ENCODE results near the gene TTF2. TPM values are rescaled to one million over a fixed set of nuclear protein-coding genes. Genes with fewer than 3 reads are reported as not detected.

Gene TTF2
- total and polyA plus RNA-seq, 9 of the 15 experiments (the other 6 are each of a cell fraction or from before 2014, with no cell fraction given), result 9.4 to 71.1 (median 42.1) TPM

- TF ChIP-seq TAF1 (IDR thresholded peaks at IDR 0.05; ENCODE audit: control insufficient read depth, extremely low read depth, insufficient read depth, low read length, severe bottlenecking) (no peak), ZNF384 (IDR thresholded peaks at IDR 0.05; ENCODE audit: low read depth, low read length) (0 out of 2 replicates have a peak, but pooled peaks have one; percentile 13), ZFP30 (CRISPR knock-in tag; IDR thresholded peaks at IDR 0.05; ENCODE audit: borderline replicate concordance) (no peak), RAD21 (CRISPR knock-in tag; conservative IDR thresholded peaks at IDR 0.05 in 1 of 2, IDR thresholded peaks at IDR 0.05 in 1 of 2) (peak; percentile 95), CTCF (IDR thresholded peaks at IDR 0.05 in 2 of 3, conservative IDR thresholded peaks at IDR 0.05 in 1 of 3; ENCODE audit: insufficient read depth in 2 of 3, low read depth in 1 of 3, low read length in 3 of 3) (peak; percentile 79 to 90 (median 88)), TAF7 (tag; IDR thresholded peaks at IDR 0.05) (no peak), SMC3 (conservative IDR thresholded peaks at IDR 0.05; ENCODE audit: insufficient read depth, low read depth, low read length) (peak; percentile 89), NFE2 (IDR thresholded peaks at IDR 0.05; ENCODE audit: low read depth) (no peak), RUNX1 (IDR thresholded peaks at IDR 0.05; ENCODE audit: low read depth) (no peak), ESRRA (IDR thresholded peaks at IDR 0.05; ENCODE audit: borderline replicate concordance, low read depth) (0 out of 2 replicates have a peak, but pooled peaks have one; percentile 24), NR0B1 (IDR thresholded peaks at IDR 0.05; ENCODE audit: partially characterized antibody) (no peak), BMI1 (IDR thresholded peaks at IDR 0.05; ENCODE audit: low read length) (no peak), TEAD4 (IDR thresholded peaks at IDR 0.05; ENCODE audit: low read length) (no peak), TEAD4 (CRISPR knock-in tag; IDR thresholded peaks at IDR 0.05; ENCODE audit: borderline replicate concordance) (no peak), RB1 (IDR thresholded peaks at IDR 0.05; ENCODE audit: low read depth) (peak; percentile 51; the same call in 1 of the 2 replicates), SNAPC5 (CRISPR knock-in tag; IDR thresholded peaks at IDR 0.05) (no peak), MXD1 (CRISPR knock-in tag; IDR thresholded peaks at IDR 0.05; ENCODE audit: borderline replicate concordance, poor library complexity, severe bottlenecking) (no peak), BCOR (IDR thresholded peaks at IDR 0.05) (no peak), STAG1 (CRISPR knock-in tag; IDR thresholded peaks at IDR 0.05; ENCODE audit: borderline replicate concordance) (peak; percentile 86; the same call in 1 of the 2 replicates), FUS (optimal IDR thresholded peaks at IDR 0.05; ENCODE audit: low read depth, low read length) (no peak), HMG20B (CRISPR knock-in tag; IDR thresholded peaks at IDR 0.05) (no peak), BACH1 (tag; IDR thresholded peaks at IDR 0.05) (peak; percentile 32; the same call in 1 of the 2 replicates), JUND (IDR thresholded peaks at IDR 0.05; ENCODE audit: borderline replicate concordance, low read depth, low read length) (0 out of 2 replicates have a peak, but pooled peaks have one; percentile 3), JUND (tag; IDR thresholded peaks at IDR 0.05; ENCODE audit: borderline replicate concordance, low read depth, low read length) (no peak), ZNF3 (CRISPR knock-in tag; IDR thresholded peaks at IDR 0.05) (no peak)
Observed at GRCh38 chr1:117067533-117068370, 7.6 kb downstream of the TTF2 start (continued).

Data from K562 (cell line).